ENCODE data around the gene RIMOC1. TPM values are rescaled to one million over a fixed set of nuclear protein-coding genes. Genes with fewer than 3 reads are reported as not detected.

The RIMOC1 gene
- 10 to 100 TPM; 18.0 to 34.4 (median 26.7) TPM for polyA plus RNA-seq (ENCODE audit: insufficient read depth in 1 of 5, insufficient read length in 5 of 5, low replicate concordance in 1 of 5)
- long read RNA-seq, donor 1, full-length matches to known transcripts: 11 of 11 reads
- long read RNA-seq, donor 1, partial matches to known transcripts: 0 of 11 reads
- long read RNA-seq, donor 1, other reads (novel, unspliced or antisense): 0 of 11 reads
- long read RNA-seq, donor 2, full-length matches to known transcripts: 5 of 5 reads
- long read RNA-seq, donor 2, partial matches to known transcripts: 0 of 5 reads
- long read RNA-seq, donor 2, other reads (novel, unspliced or antisense): 0 of 5 reads
- long read RNA-seq, donor 3, full-length matches to known transcripts: 4 of 4 reads
- long read RNA-seq, donor 3, partial matches to known transcripts: 0 of 4 reads
- long read RNA-seq, donor 3, other reads (novel, unspliced or antisense): 0 of 4 reads
- long read RNA-seq, donor 4, full-length matches to known transcripts: 10 of 32 reads
- long read RNA-seq, donor 4, partial matches to known transcripts: 22 of 32 reads
- long read RNA-seq, donor 4, other reads (novel, unspliced or antisense): 0 of 32 reads
- long read RNA-seq, donor 5, full-length matches to known transcripts: 10 of 10 reads
- long read RNA-seq, donor 5, partial matches to known transcripts: 0 of 10 reads
- long read RNA-seq, donor 5, other reads (novel, unspliced or antisense): 0 of 10 reads
- long read RNA-seq, donor 6, full-length matches to known transcripts: 10 of 10 reads
- long read RNA-seq, donor 6, partial matches to known transcripts: 0 of 10 reads
- long read RNA-seq, donor 6, other reads (novel, unspliced or antisense): 0 of 10 reads
- long read RNA-seq, donor 7, full-length matches to known transcripts: 9 of 9 reads
- long read RNA-seq, donor 7, partial matches to known transcripts: 0 of 9 reads
- long read RNA-seq, donor 7, other reads (novel, unspliced or antisense): 0 of 9 reads
- long read RNA-seq, donor 8, full-length matches to known transcripts: 3 of 3 reads
- long read RNA-seq, donor 8, partial matches to known transcripts: 0 of 3 reads
- long read RNA-seq, donor 8, other reads (novel, unspliced or antisense): 0 of 3 reads

- peak; percentile 99 for DNase-seq
Measured at GRCh38 chr5:41903892-41904799, at the start of gene RIMOC1. Gene RIMOC1 (plus strand): TSS chr5:41904344. CDS start chr5:41904368, 24 bp downstream.

DNA sequence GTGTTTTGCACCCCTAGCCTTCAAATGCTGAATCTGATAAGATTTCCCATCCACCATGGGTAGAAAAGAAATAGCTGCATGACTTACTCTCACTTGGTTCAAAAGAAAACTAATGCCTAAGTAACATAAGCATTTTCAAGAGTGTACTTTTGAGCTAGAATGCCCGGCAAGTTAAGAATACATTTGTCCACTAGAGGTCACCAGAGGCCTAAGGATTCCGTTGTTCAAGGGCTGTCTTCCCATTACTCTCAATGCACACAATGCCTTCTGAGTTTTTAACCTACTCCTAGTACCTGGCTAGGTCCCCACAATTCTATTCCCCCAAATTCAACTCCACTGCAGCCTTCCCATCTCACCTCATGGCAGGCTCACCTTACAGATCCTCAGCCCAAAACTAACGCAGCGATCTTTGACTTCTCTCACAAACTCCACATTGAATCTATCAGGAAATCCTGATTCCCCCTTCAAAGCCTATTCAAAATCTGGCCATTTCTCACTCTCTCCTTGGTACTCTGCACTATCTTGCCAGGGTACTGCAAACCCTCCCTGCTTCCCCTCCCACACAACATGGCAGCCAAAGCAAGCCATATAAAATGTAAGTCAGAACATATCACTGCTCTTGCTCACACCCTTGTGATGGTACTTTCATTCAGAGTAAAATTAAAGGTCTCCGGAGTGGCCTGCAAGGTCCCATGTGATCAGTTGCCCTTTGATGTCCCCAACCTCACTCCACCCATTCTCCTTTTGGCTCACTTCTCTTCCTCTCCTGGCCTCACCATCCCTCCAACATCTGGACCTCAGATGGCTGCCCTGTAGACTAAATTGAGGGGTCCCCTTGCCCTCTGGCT lies 47.3 kb upstream of the RIMOC1 start:
- DNase-seq: peak; percentile 63 to 75

GRCh38 chr5:41857989-41858388 lies 46.2 kb upstream of the RIMOC1 start:
- no peak for DNase-seq

DNA sequence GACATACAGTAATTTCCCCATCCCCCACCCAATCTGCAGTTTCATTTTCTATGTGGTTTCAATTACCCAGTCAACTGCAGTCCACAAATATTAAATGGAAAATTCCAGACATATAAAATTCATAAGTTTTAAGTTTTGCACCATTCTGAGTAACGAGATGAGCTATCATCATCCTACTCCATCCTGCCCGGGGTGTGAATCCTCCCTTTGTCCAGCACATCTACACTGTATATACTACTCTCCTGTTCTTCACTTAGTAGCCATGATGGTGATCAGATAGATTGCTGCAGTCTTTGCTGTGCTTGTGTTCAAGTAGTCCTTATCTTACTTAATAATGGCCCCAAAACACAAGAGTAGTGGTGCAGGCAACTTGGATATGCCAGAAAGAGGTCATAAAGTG lies 45.3 kb upstream of the RIMOC1 start:
- DNase-seq: no peak

DNA sequence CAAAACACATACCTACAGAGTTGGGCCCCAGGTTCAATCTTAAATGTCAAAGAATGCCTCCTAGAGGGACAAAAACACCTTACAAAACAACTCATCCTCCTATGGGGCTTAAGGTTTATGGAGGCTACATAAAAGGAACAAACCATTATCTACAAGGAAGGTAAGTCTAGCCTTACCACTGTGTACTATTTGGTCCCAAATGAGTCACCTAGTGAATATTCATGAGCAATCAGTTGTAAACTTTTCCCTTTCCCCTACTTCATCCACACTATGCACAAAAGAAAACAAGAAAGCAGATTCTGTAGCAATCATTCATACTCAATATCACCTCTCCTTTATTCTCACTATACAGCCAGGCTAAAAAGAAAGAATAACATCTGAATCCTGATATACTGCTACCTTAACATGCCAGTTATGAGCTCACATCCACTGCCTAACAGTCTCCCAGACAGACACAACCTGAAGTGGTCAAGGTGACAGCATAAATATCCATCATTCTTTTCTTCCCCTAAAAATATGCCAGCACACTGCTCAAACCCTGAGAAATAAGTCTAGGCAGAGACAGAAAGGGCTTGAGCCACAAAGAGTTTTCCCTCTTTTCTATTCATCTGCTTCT lies 40.2 kb upstream of the RIMOC1 start:
- no peak for DNase-seq

GRCh38 chr5:41869151-41869723 lies 34.9 kb upstream of the RIMOC1 start:
- no peak for DNase-seq

DNA sequence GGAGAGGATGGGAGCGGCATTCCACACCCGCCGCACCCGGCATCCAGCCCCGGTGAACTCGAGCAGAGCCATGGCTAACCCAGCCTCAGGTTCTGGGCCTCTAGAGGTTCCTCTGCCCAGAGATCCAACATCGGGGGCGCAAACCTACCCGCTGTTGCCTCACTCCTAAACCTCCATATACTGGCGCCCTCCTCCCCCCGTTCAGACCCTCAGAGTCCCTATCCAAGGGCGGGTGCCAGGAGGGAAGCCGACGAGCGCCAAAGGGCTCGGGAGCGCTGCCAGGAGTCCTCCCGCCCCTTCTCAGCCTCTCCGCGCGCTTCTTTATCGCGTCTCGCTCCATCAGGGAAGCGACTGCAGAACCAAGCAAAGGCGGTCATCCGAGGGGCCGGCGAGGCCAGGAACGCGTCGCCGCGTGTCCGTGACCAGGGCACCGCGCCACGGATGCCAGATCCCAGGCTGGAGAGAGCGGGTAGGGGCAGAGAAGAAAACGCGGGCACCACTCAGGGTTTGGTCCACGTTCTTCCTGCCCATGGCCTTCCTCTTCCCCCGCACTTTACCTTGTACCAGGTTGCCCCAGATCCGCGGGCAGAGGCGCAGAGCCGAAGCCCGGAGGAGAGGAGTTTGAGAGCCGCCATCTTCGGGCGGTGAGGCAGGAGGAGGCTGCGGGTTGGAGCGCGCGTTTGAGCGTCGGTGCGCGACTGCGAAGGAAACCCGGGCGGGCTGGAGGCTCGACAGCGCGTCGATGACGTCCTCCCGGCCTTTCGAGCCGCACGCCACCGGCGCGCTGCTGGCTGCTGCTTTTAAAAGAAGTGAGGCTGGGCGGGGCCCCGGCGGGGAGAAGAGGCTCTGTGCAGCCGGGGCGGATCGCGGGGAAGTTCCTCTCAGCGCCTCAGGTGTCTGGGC lies 34.2 kb upstream of the RIMOC1 start, which contains the start of gene OXCT1:
Gene OXCT1 (minus strand): TSS at position 702 of the 903 bp plus-strand sequence. CDS start 67 bp downstream, at position 635.
- peak; percentile 81 to 86 for DNase-seq

DNA sequence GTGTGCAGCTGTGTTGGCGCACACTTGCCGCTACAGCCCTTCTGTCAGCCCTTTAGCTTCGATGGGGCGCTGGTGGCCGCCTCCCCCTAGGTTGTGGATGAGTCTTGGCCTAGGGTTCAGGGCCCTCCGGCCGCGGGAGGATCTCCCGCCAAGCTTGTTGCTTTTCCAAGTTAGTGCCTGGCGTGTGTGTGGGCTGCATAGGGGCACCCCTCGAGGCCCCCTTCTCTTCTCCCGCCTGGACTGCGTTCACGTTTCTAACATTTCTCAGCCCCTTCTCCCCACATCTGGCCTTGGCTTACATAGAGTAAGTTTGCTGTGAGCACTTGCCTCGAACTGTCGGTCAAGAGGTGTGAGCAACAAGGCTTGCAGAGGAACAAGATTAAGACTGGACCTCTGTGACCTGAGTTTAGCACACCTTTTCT lies 33.5 kb upstream of the RIMOC1 start:
- DNase-seq: no peak

DNA sequence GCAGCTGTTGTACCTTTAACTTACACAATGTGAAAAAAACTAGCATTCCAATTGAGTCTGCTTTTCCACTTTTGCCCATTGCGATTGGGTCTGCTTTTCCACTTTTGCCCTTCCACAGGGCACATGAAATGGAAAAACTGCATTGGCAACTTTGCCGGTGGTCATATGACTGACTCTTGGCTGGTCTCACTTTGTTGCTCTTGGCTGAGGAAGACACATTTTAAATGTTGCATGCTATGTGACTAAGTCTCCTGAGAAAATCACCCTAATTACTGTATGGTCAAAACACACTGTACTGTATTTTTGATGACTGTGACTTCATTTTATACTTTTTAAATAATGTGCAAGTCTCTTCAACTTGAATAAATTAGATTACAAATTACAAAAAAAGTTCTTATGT lies 32.3 kb upstream of the RIMOC1 start:
- no peak for DNase-seq

DNA sequence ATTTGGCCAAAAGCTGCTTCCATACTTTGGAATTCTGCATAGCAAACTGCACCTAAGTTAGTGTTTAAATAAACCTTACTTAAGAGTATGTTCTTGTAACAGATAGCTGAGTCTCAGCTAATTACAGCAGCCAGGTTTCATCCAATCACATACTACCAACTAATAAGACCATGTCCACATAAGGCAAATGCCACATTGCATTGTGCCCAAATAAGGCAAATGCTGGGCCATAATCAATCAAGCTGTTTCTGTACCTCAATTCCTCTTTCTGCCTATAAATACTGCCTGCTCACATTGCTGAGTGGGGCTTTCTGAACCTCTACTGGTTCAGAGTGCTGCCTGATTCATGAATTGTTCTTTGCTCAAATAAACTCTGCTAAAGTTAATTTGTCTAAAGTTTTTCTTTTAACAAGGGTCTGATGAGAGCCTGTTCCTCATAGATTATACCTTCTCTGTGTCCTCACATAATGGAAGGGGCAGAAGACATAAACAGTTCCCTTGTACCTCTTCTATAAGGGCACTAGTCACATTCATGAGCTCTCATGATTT lies 29.6 kb upstream of the RIMOC1 start:
- no peak for DNase-seq

DNA sequence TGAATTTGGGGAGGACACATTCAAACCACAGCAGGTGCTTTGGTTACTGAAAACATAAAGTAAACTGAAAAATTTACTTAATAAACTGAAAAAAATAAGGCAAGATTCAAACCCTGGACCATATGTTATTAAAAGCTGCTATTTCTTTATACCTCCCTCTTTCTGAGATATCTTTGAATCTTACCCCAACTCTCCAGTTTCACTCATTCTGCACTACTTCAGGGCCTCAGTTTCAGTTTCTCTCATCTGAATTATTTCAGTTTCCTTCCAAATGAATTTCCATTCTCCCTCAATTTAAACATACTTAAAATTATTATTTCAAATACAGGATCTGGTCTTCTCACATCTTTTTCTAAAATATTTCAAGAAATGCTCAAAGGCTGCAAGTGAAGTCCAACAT lies 29.0 kb upstream of the RIMOC1 start:
- DNase-seq: no peak

- no peak for DNase-seq
Measured at GRCh38 chr5:41876678-41877077, 27.5 kb upstream of the RIMOC1 start.

DNA sequence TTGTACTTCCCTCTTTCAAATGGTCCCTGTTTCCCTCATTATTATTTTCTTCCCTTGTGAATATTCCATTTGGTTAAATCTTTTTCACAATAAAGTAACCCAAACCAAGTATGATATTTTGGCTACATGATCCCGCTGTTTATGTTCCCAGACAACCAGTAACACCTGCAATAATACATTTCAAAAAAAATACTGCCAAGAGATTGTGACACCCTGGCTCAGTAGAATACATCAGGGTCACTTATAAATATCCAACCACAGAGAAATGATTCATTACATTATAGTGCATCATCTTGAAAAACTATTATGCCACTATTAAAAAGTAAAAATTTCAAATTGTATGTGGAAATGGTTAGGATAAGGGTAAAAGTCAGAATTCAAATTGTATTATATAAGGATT lies 26.7 kb upstream of the RIMOC1 start:
- DNase-seq: no peak

- no peak for DNase-seq
Measured at GRCh38 chr5:41878173-41878572, 26.0 kb upstream of the RIMOC1 start.

- no peak for DNase-seq
Measured at GRCh38 chr5:41878643-41879478, 25.3 kb upstream of the RIMOC1 start.

GRCh38 chr5:41882765-41883164 lies 21.4 kb upstream of the RIMOC1 start:
- DNase-seq: no peak

DNA sequence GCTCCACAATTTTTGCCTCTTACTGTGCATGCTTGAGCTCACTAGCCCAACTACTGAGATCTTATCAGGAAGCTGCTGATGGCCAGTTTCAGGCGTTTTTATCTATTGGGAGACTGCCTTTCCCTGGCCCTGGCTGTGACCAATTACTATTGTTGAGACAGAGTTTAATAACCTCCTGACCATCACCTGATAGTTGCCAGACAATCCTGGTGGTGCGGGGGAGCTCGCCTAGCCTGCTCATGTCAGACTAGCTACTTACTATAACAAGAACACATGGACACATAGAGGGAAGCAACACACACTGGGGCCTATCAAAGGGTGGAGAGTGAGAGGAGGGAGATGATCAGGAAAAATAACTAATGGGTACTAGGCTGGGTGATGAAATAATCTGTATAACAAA lies 20.9 kb upstream of the RIMOC1 start:
- no peak for DNase-seq
